ENCODE data around the gene DTNBP1.

Gene DTNBP1

GRCh38 chr6:15585760-15586214 lies 77.0 kb downstream of the DTNBP1 start:
- DNase-seq, result no peak

- no peak for DNase-seq
Observed at GRCh38 chr6:15582499-15582898, 80.3 kb downstream of the DTNBP1 start.

- DNase-seq, result no peak
Observed at GRCh38 chr6:15581751-15582150, 81.1 kb downstream of the DTNBP1 start.

GRCh38 chr6:15580326-15580725 lies 82.5 kb downstream of the DTNBP1 start:
- DNase-seq, result no peak

GRCh38 chr6:15578716-15579391 lies 84.0 kb downstream of the DTNBP1 start:
- DNase-seq, result no peak

GRCh38 chr6:15577550-15578171 lies 85.2 kb downstream of the DTNBP1 start:
- DNase-seq, result no peak

GRCh38 chr6:15577106-15577505 lies 85.7 kb downstream of the DTNBP1 start:
- no peak for DNase-seq

- DNase-seq, result no peak
Observed at GRCh38 chr6:15575357-15576033, 87.3 kb downstream of the DTNBP1 start.

- DNase-seq, result no peak
Observed at GRCh38 chr6:15574486-15574885, 88.3 kb downstream of the DTNBP1 start.

- no peak for DNase-seq
Observed at GRCh38 chr6:15574023-15574422, 88.8 kb downstream of the DTNBP1 start.

- no peak for DNase-seq
Observed at GRCh38 chr6:15573384-15573783, 89.4 kb downstream of the DTNBP1 start.

GRCh38 chr6:15572296-15573016 lies 90.4 kb downstream of the DTNBP1 start:
- no peak for DNase-seq

- DNase-seq, result no peak
Observed at GRCh38 chr6:15570171-15570570, 92.7 kb downstream of the DTNBP1 start.

- DNase-seq, result no peak
Observed at GRCh38 chr6:15569035-15569995, 93.5 kb downstream of the DTNBP1 start.

- no peak for DNase-seq
Observed at GRCh38 chr6:15562977-15563376, 99.9 kb downstream of the DTNBP1 start.

- DNase-seq, result no peak
Observed at GRCh38 chr6:15561447-15562199, 101.2 kb downstream of the DTNBP1 start.

GRCh38 chr6:15560713-15561112 lies 102.1 kb downstream of the DTNBP1 start:
- DNase-seq, result no peak

GRCh38 chr6:15557174-15557573 lies 105.7 kb downstream of the DTNBP1 start:
- DNase-seq, result no peak

- DNase-seq, result no peak
Observed at GRCh38 chr6:15556711-15557110, 106.1 kb downstream of the DTNBP1 start.

GRCh38 chr6:15555101-15556038 lies 107.5 kb downstream of the DTNBP1 start:
- peak; percentile 39 for DNase-seq
